Measurements from ENCODE around the gene SH2D7. TPM values are rescaled to one million over a fixed set of nuclear protein-coding genes. Genes with fewer than 3 reads are reported as not detected.

SH2D7 gene
- total RNA-seq, 1 experiment from 2014 or later, result not detected

DNA sequence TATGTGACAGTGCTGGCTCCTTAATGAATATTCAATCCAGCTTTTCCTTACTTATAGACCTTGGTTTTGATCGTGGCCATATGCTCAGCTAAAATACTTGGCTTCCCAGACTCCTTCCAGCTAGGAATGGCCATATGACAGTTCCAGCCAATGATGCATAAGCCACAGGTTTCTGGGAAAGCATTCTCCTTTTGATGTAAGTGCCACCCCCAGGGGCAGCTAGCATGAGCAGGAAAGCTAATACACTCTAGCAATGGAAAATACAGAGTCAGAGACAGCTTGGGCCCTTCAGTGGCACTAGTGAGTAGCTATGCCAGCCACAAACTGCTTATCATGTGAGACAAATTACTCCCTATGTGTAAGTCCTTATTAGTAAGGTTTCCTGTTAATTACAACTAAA, 41.5 kb upstream of the SH2D7 start:
- Histone ChIP-seq H3K27ac (ENCODE audit: low read length) (peak overlapping the region; percentile 75), H3K4me3 (ENCODE audit: low read depth in 2 of 2, low read length in 2 of 2) (no peak overlapping the region), H3K36me3 (ENCODE audit: control insufficient read depth, insufficient read depth, low read length) (no peaks in the 10 kb centered on the region), H3K9me3 (ENCODE audit: control insufficient read depth, insufficient read depth, low read depth, low read length) (no peaks in the 10 kb centered on the region), H3K4me1 (ENCODE audit: control insufficient read depth, insufficient read depth, low read length) (peaks cover 62% of the 10 kb centered on the region), H3K27me3 (ENCODE audit: control insufficient read depth, insufficient read depth, low read length) (no peaks in the 10 kb centered on the region)
- TF ChIP-seq CTCF (IDR thresholded peaks at IDR 0.05) (0 out of 2 replicates have a peak, but pooled peaks have one; percentile 4), TCF7L2 (IDR thresholded peaks at IDR 0.05; ENCODE audit: low read depth, low read length) (no peak), POLR2AphosphoS5 (IDR thresholded peaks at IDR 0.05; ENCODE audit: low read depth, low read length) (no peak), REST (IDR thresholded peaks at IDR 0.05; ENCODE audit: insufficient read depth in 1 of 2, low read depth in 2 of 2, low read length in 1 of 2) (no peak), SIN3A (IDR thresholded peaks at IDR 0.05; ENCODE audit: borderline replicate concordance, insufficient read depth, low read depth, low read length) (no peak)
- intact Hi-C loops (cut with micrococcal nuclease; ENCODE audit: unreplicated experiment), result no loop called here
- POLR2A ChIA-PET, result no interaction called here
- no TSS peak for BruUV-seq (replicated peaks)
- in situ Hi-C loops (cut with HindIII; ENCODE audit: low pct_unique_long_range_greater_than_20kb, low sequenced_read_pairs), result no loop called here
- ATAC-seq, result 0 out of 2 replicates have a peak, but pooled peaks have one; percentile 26
- no peak for DNase-seq (ENCODE audit: low read depth, low spot score)
- CTCF ChIA-PET, result interaction anchor here (0.5 to 0.6 kb wide), 2 partner anchors 11 to 1978 kb away, joined by 3 to 5 read pairs; no protein-coding TSS in a partner anchor

GRCh38 chr15:78051596-78051995, 40.8 kb upstream of the SH2D7 start:
- DNase-seq (ENCODE audit: low read depth, low spot score) (no peak), ATAC-seq (no peak)
- TF ChIP-seq POLR2AphosphoS5 (IDR thresholded peaks at IDR 0.05; ENCODE audit: low read depth, low read length) (no peak), REST (IDR thresholded peaks at IDR 0.05; ENCODE audit: insufficient read depth in 1 of 2, low read depth in 2 of 2, low read length in 1 of 2) (no peak), TCF7L2 (IDR thresholded peaks at IDR 0.05; ENCODE audit: low read depth, low read length) (no peak), SIN3A (IDR thresholded peaks at IDR 0.05; ENCODE audit: borderline replicate concordance, insufficient read depth, low read depth, low read length) (no peak), CTCF (IDR thresholded peaks at IDR 0.05) (no peak)
- intact Hi-C loops (cut with micrococcal nuclease; ENCODE audit: unreplicated experiment), result no loop called here
- no peaks in the 10 kb centered on the region for H3K9me3 ChIP-seq (ENCODE audit: control insufficient read depth, insufficient read depth, low read depth, low read length)
- no peaks in the 10 kb centered on the region for H3K27me3 ChIP-seq (ENCODE audit: control insufficient read depth, insufficient read depth, low read length)
- H3K4me1 ChIP-seq (ENCODE audit: control insufficient read depth, insufficient read depth, low read length), result peaks cover 65% of the 10 kb centered on the region
- no TSS peak for BruUV-seq (replicated peaks)
- peak overlapping the region; percentile 75 for H3K27ac ChIP-seq (ENCODE audit: low read length)
- in situ Hi-C loops (cut with HindIII; ENCODE audit: low pct_unique_long_range_greater_than_20kb, low sequenced_read_pairs), result no loop called here
- CTCF ChIA-PET, result interaction anchor here (1.3 kb wide), 1 partner anchor 57 kb away, joined by 4 read pairs; no protein-coding TSS in a partner anchor
- H3K4me3 ChIP-seq (ENCODE audit: low read depth in 2 of 2, low read length in 2 of 2), result no peak overlapping the region
- POLR2A ChIA-PET, result interaction anchor here (1.3 kb wide), 1 partner anchor 15 kb away, joined by 4 read pairs; no protein-coding TSS in a partner anchor
- H3K36me3 ChIP-seq (ENCODE audit: control insufficient read depth, insufficient read depth, low read length), result no peaks in the 10 kb centered on the region

Measured in Panc1 (cell line).